ENCODE results near the gene LMTK2.

Gene LMTK2

GRCh38 chr7:98211676-98212531 is 105.2 kb downstream of the LMTK2 start:
- H3K4me3 ChIP-seq (ENCODE audit: control insufficient read depth, low read depth, low read length), result peak overlapping the region; percentile 34
- DNase-seq (ENCODE audit: low read depth), result no peak
- TF ChIP-seq CTCF (IDR thresholded peaks at IDR 0.05; ENCODE audit: control insufficient read depth, insufficient read depth, low read depth, low read length, missing control alignments), result no peak

GRCh38 chr7:98212532-98213041 is 105.9 kb downstream of the LMTK2 start:
- no peak for TF ChIP-seq CTCF (IDR thresholded peaks at IDR 0.05; ENCODE audit: control insufficient read depth, insufficient read depth, low read depth, low read length, missing control alignments)
- no peak for DNase-seq (ENCODE audit: low read depth)
- no peak overlapping the region for H3K4me3 ChIP-seq (ENCODE audit: control insufficient read depth, low read depth, low read length)

GRCh38 chr7:98213296-98213887 is 106.7 kb downstream of the LMTK2 start:
- no peak for DNase-seq (ENCODE audit: low read depth)
- no peak for TF ChIP-seq CTCF (IDR thresholded peaks at IDR 0.05; ENCODE audit: control insufficient read depth, insufficient read depth, low read depth, low read length, missing control alignments)
- no peak overlapping the region for H3K4me3 ChIP-seq (ENCODE audit: control insufficient read depth, low read depth, low read length)

GRCh38 chr7:98213888-98214810 is 107.5 kb downstream of the LMTK2 start:
- TF ChIP-seq CTCF (IDR thresholded peaks at IDR 0.05; ENCODE audit: control insufficient read depth, insufficient read depth, low read depth, low read length, missing control alignments), result no peak
- H3K4me3 ChIP-seq (ENCODE audit: control insufficient read depth, low read depth, low read length), result no peak overlapping the region
- no peak for DNase-seq (ENCODE audit: low read depth)

GRCh38 chr7:98214811-98215321 is 108.2 kb downstream of the LMTK2 start:
- DNase-seq (ENCODE audit: low read depth), result no peak
- H3K4me3 ChIP-seq (ENCODE audit: control insufficient read depth, low read depth, low read length), result no peak overlapping the region
- TF ChIP-seq CTCF (IDR thresholded peaks at IDR 0.05; ENCODE audit: control insufficient read depth, insufficient read depth, low read depth, low read length, missing control alignments), result no peak
